GM18511 (cell line): ENCODE results near the gene PTPRN2.
"Not testable (repeated sequence)": the region's sequence is repeated elsewhere in the genome, so short reads cannot be mapped to it uniquely, and the experiment has no call there.

ENCODE experiments used
- ATAC-seq: cut with Tn5 transposase; IDR thresholded peaks from one replicate; pipeline ENCODE4 v1.9.1; 2021; ENCODE audit warnings: mild to moderate bottlenecking, moderate library complexity; ENCODE audit not compliant: unreplicated experiment

The PTPRN2 gene

GRCh38 chr7:158428131-158428836, 159.3 kb downstream of the PTPRN2 start:
- no peak for ATAC-seq

GRCh38 chr7:158425676-158426075, 161.9 kb downstream of the PTPRN2 start:
- ATAC-seq, result not testable (repeated sequence)

GRCh38 chr7:158424531-158424930, 163.1 kb downstream of the PTPRN2 start:
- no peak for ATAC-seq

GRCh38 chr7:158424011-158424410, 163.6 kb downstream of the PTPRN2 start:
- ATAC-seq, result no peak

GRCh38 chr7:158422887-158423560, 164.6 kb downstream of the PTPRN2 start:
- ATAC-seq, result no peak

- ATAC-seq, result no peak
Observed at GRCh38 chr7:158422196-158422886, 165.3 kb downstream of the PTPRN2 start.

- no peak for ATAC-seq
Observed at GRCh38 chr7:158421361-158421760, 166.3 kb downstream of the PTPRN2 start.

- ATAC-seq, result no peak
Observed at GRCh38 chr7:158420591-158421340, 166.9 kb downstream of the PTPRN2 start.

GRCh38 chr7:158419238-158419785, 168.3 kb downstream of the PTPRN2 start:
- no peak for ATAC-seq

- not testable (repeated sequence) for ATAC-seq
Observed at GRCh38 chr7:158418395-158418794, 169.2 kb downstream of the PTPRN2 start.

GRCh38 chr7:158416283-158416933, 171.2 kb downstream of the PTPRN2 start:
- ATAC-seq, result no peak

GRCh38 chr7:158415316-158415715, 172.3 kb downstream of the PTPRN2 start:
- no peak for ATAC-seq

- no peak for ATAC-seq
Observed at GRCh38 chr7:158414486-158414961, 173.1 kb downstream of the PTPRN2 start.

- ATAC-seq, result no peak
Observed at GRCh38 chr7:158414002-158414401, 173.6 kb downstream of the PTPRN2 start.

GRCh38 chr7:158411232-158411950, 176.2 kb downstream of the PTPRN2 start:
- ATAC-seq, result no peak

GRCh38 chr7:158410720-158411119, 176.9 kb downstream of the PTPRN2 start:
- no peak for ATAC-seq

GRCh38 chr7:158409816-158410330, 177.8 kb downstream of the PTPRN2 start:
- ATAC-seq, result no peak

GRCh38 chr7:158409120-158409519, 178.5 kb downstream of the PTPRN2 start:
- ATAC-seq, result no peak

GRCh38 chr7:158408318-158408920, 179.2 kb downstream of the PTPRN2 start:
- ATAC-seq, result no peak
